PFSK-1 (cell line): ENCODE data around the gene CNDP2.

Experiments
- FOXP2 ChIP-seq: optimal IDR thresholded peaks from 2 replicates; pipeline ENCODE3; 2011; ENCODE audit warnings: borderline replicate concordance, control low read depth, inconsistent platforms; ENCODE audit not compliant: insufficient read depth; ENCODE audit errors: extremely low read length, extremely low read depth
- POLR2AphosphoS5 ChIP-seq: IDR thresholded peaks from 2 replicates; pipeline ENCODE4 v1.6.1; 2012; ENCODE audit warnings: low read depth, mild to moderate bottlenecking, control low read depth, low read length, moderate library complexity
- REST ChIP-seq, 2 experiments: IDR thresholded peaks; 2 replicates each; pipeline versions ENCODE4 v1.6.1 to v1.8.0; 2011 to 2012; ENCODE audit warnings: low read depth in 2 of 2, low read length in 2 of 2, control low read depth in 1 of 2, inconsistent platforms in 1 of 2, mild to moderate bottlenecking in 1 of 2, moderate library complexity in 1 of 2; ENCODE audit not compliant: insufficient read depth in 1 of 2
- SIN3A ChIP-seq: IDR thresholded peaks from 2 replicates; pipeline ENCODE4 v1.6.1; 2012; ENCODE audit warnings: mild to moderate bottlenecking, low read length, moderate library complexity, borderline replicate concordance; ENCODE audit not compliant: insufficient read depth
- TAF1 ChIP-seq: IDR thresholded peaks from 2 replicates; pipeline ENCODE4 v1.6.1; 2012; ENCODE audit warnings: low read length, control low read depth, borderline replicate concordance; ENCODE audit not compliant: insufficient read depth

GRCh38 chr18:74453642-74454198 is 42.4 kb upstream of the CNDP2 start:
- TF ChIP-seq POLR2AphosphoS5: no peak
- no peak for TF ChIP-seq TAF1
- no peak for TF ChIP-seq REST (IDR thresholded peaks at IDR 0.05; ENCODE audit: insufficient read depth in 1 of 2, low read depth in 2 of 2, low read length in 2 of 2)
- no peak for TF ChIP-seq SIN3A
- no peak for TF ChIP-seq FOXP2
